ENCODE results near the gene BTNL2.
"Not testable (repeated sequence)": the region's sequence is repeated elsewhere in the genome, so short reads cannot be mapped to it uniquely, and the experiment has no call there.

BTNL2 gene

DNA sequence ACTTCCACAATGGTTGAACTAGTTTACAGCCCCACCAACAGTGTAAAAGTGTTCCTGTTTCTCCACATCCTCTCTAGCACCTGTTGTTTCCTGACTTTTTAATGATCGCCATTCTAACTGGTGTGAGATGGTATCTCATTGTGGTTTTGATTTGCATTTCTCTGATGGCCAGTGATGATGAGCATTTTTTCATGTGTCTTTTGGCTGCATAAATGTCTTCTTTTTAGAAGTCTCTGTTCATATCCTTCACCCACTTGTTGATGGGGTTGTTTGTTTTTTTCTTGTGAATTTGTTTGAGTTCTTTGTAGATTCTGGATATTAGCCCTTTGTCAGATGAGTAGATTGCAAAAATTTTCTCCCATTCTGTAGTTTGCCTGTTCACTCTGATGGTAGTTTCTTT is 47.8 kb downstream of the BTNL2 start:
- not testable (repeated sequence) for DNase-seq

DNA sequence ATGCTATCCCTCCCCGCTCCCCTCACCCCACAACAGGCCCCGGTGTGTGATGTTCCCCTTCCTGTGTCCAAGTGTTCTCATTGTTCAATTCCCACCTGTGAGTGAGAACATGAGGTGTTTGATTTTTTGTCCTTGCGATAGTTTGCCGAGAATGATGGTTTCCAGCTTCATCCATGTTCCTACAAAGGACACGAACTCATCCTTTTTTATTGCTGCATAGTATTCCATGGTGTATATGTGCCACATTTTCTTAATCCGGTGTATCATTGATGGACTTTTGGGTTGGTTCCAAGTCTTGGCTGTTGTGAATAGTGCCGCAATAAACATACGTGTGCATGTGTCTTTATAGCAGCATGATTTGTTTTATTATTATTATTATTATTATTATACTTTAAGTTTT is 48.4 kb downstream of the BTNL2 start:
- DNase-seq, result not testable (repeated sequence)

DNA sequence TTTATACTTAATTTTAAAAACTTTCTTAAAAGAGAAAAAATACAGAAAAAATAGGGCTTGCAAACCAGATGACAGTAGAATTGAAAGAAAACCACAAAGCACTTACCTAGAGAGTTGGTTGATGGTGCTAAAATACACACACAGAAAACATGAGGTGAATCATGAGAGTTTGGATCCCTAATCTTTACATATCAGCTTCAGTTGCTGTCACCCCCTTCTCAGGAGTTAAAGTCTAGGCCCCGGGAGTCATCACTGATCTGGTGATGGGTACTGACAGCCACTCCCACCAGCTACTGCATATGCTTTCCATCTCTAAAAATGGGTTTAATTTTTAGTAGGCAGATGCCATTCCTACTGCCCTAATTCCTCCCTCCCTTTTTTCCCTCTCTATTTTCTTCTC is 52.0 kb downstream of the BTNL2 start:
- DNase-seq, result no peak

DNA sequence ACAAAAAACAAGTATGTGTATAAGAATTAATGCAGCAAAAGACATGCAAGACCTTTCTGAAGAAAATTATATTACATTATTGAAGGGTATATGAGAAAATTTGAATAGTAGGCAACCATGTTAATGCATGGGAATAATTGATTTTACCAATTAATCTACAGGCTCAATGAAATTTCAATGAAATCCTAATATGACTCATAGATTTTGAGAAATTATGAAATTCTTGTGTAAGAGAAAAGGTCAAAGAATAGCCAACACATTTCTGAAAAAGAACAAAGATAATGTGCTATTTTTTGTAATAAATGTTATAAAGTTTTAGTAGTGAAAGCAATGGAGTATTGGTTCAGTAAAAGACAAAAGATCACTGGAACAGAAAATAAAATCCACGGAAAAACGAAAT is 53.6 kb downstream of the BTNL2 start:
- no peak for DNase-seq

Data from NCI-H1105 treated with DMSO at 0.1 percent for 48 hours (cell line).